Measurements from ENCODE around the gene ZFYVE16. TPM values are rescaled to one million over a fixed set of nuclear protein-coding genes. Genes with fewer than 3 reads are reported as not detected.
"Not testable (repeated sequence)": the region's sequence is repeated elsewhere in the genome, so short reads cannot be mapped to it uniquely, and the experiment has no call there.

ZFYVE16 gene
- total RNA-seq, 1 experiment from 2014 or later = 41.2 TPM

DNA sequence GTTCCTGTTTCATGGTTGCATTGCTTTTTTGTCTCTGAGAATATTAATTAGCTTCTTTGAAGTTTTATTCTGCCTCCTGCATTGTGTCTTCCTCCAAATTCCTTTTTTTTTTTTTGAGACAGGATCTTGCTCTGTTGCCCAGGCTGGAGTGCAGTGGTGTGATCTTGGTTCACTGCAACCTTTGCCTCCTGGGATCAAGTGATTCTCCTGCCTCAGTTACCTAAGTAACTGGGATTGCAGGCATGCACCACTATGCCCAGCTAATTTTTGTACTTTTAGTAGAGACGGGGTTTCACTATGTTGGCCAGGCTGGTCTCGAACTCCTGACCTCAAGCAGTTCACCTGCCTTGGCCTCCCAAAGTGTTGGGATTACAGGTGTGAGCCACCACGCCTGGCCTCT lies 16.5 kb downstream of the ZFYVE16 start:
- peaks cover 67% of the 10 kb centered on the region for H3K79me2 ChIP-seq (ENCODE audit: low read length)
- DNase-seq; H3K27ac ChIP-seq (ENCODE audit: low read length); H4K20me1 ChIP-seq (ENCODE audit: insufficient read depth, low read depth, low read length); H2AFZ ChIP-seq (ENCODE audit: low read length); H3K4me2 ChIP-seq (ENCODE audit: low read depth, low read length, poor library complexity, severe bottlenecking); H3K9me2 ChIP-seq (replicated peaks; ENCODE audit: insufficient read depth, low read length); H3K4me1 ChIP-seq (ENCODE audit: low read length); H3K27me3 ChIP-seq (ENCODE audit: low read length); H3K9me3 ChIP-seq (ENCODE audit: low read length); H3K36me3 ChIP-seq (ENCODE audit: insufficient read depth, low read length); H3K9ac ChIP-seq (ENCODE audit: low read length); H3K4me3 ChIP-seq (ENCODE audit: low read length): not testable (repeated sequence)

DNA sequence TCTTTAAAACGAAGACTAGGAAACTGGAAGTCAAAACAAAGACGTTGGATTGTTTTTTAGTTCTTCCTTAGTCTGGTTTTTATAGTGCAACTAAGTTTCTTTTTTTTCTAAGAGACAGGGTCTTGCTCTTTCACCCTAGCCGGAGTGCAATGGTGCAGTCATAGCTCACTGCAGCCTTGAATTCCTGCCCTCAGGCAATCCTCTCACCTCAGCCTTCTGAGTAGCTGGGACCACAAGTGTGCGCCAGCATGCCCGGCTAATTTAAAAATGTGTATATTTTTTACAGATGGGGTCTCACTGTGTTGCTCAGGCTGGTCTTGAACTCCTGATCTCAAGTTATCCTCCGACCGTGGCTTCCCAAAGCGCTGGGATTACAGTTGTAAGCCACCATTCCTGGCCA lies 27.6 kb downstream of the ZFYVE16 start:
- H3K27ac ChIP-seq (ENCODE audit: low read length) = no peak overlapping the region
- no peaks in the 10 kb centered on the region for H3K27me3 ChIP-seq (ENCODE audit: low read length)
- no peak overlapping the region for H3K9ac ChIP-seq (ENCODE audit: low read length)
- peaks cover 17% of the 10 kb centered on the region for H3K79me2 ChIP-seq (ENCODE audit: low read length)
- H3K36me3 ChIP-seq (ENCODE audit: insufficient read depth, low read length) = peaks cover 16% of the 10 kb centered on the region; the same call in 1 of the 2 replicates
- no peak overlapping the region for H3K4me2 ChIP-seq (ENCODE audit: low read depth, low read length, poor library complexity, severe bottlenecking)
- H2AFZ ChIP-seq (ENCODE audit: low read length) = no peak overlapping the region
- no peak overlapping the region for H3K4me3 ChIP-seq (ENCODE audit: low read length)
- H3K4me1 ChIP-seq (ENCODE audit: low read length) = peaks cover 4% of the 10 kb centered on the region
- no peaks in the 10 kb centered on the region for H3K9me2 ChIP-seq (replicated peaks; ENCODE audit: insufficient read depth, low read length)
- no peak for DNase-seq
- H4K20me1 ChIP-seq (ENCODE audit: insufficient read depth, low read depth, low read length) = no peaks in the 10 kb centered on the region
- no peaks in the 10 kb centered on the region for H3K9me3 ChIP-seq (ENCODE audit: low read length)

GRCh38 chr5:80437326-80437725 lies 29.5 kb downstream of the ZFYVE16 start:
- DNase-seq = no peak
- H3K36me3 ChIP-seq (ENCODE audit: insufficient read depth, low read length) = peaks cover 20% of the 10 kb centered on the region; the same call in 1 of the 2 replicates
- H3K4me2 ChIP-seq (ENCODE audit: low read depth, low read length, poor library complexity, severe bottlenecking) = no peak overlapping the region
- H3K4me3 ChIP-seq (ENCODE audit: low read length) = no peak overlapping the region
- H3K27me3 ChIP-seq (ENCODE audit: low read length) = no peaks in the 10 kb centered on the region
- no peak overlapping the region for H3K27ac ChIP-seq (ENCODE audit: low read length)
- no peak overlapping the region for H2AFZ ChIP-seq (ENCODE audit: low read length)
- no peaks in the 10 kb centered on the region for H4K20me1 ChIP-seq (ENCODE audit: insufficient read depth, low read depth, low read length)
- peaks cover 27% of the 10 kb centered on the region for H3K79me2 ChIP-seq (ENCODE audit: low read length)
- H3K4me1 ChIP-seq (ENCODE audit: low read length) = peaks cover 4% of the 10 kb centered on the region
- H3K9me2 ChIP-seq (replicated peaks; ENCODE audit: insufficient read depth, low read length) = no peaks in the 10 kb centered on the region
- H3K9me3 ChIP-seq (ENCODE audit: low read length) = no peaks in the 10 kb centered on the region
- H3K9ac ChIP-seq (ENCODE audit: low read length) = no peak overlapping the region

- Histone ChIP-seq H3K9ac (ENCODE audit: low read length) (no peak overlapping the region), H2AFZ (ENCODE audit: low read length) (no peak overlapping the region), H3K4me2 (ENCODE audit: low read depth, low read length, poor library complexity, severe bottlenecking) (no peak overlapping the region), H3K27ac (ENCODE audit: low read length) (no peak overlapping the region), H3K79me2 (ENCODE audit: low read length) (peaks cover 27% of the 10 kb centered on the region), H3K4me1 (ENCODE audit: low read length) (peaks cover 4% of the 10 kb centered on the region), H3K27me3 (ENCODE audit: low read length) (no peaks in the 10 kb centered on the region), H3K9me2 (replicated peaks; ENCODE audit: insufficient read depth, low read length) (no peaks in the 10 kb centered on the region), H3K36me3 (ENCODE audit: insufficient read depth, low read length) (peaks cover 20% of the 10 kb centered on the region; the same call in 1 of the 2 replicates), H3K9me3 (ENCODE audit: low read length) (no peaks in the 10 kb centered on the region), H3K4me3 (ENCODE audit: low read length) (no peak overlapping the region), H4K20me1 (ENCODE audit: insufficient read depth, low read depth, low read length) (no peaks in the 10 kb centered on the region)
- no peak for DNase-seq
These were observed 30.9 kb downstream of the ZFYVE16 start for GRCh38 chr5:80438739-80439138.

GRCh38 chr5:80439213-80439612 lies 31.3 kb downstream of the ZFYVE16 start:
- Histone ChIP-seq H3K4me3 (ENCODE audit: low read length) (no peak overlapping the region), H3K9me2 (replicated peaks; ENCODE audit: insufficient read depth, low read length) (no peaks in the 10 kb centered on the region), H3K4me2 (ENCODE audit: low read depth, low read length, poor library complexity, severe bottlenecking) (no peak overlapping the region), H3K9ac (ENCODE audit: low read length) (no peak overlapping the region), H4K20me1 (ENCODE audit: insufficient read depth, low read depth, low read length) (no peaks in the 10 kb centered on the region), H2AFZ (ENCODE audit: low read length) (no peak overlapping the region), H3K27me3 (ENCODE audit: low read length) (no peaks in the 10 kb centered on the region), H3K4me1 (ENCODE audit: low read length) (peaks cover 4% of the 10 kb centered on the region), H3K79me2 (ENCODE audit: low read length) (peaks cover 27% of the 10 kb centered on the region), H3K27ac (ENCODE audit: low read length) (no peak overlapping the region), H3K9me3 (ENCODE audit: low read length) (no peaks in the 10 kb centered on the region), H3K36me3 (ENCODE audit: insufficient read depth, low read length) (peaks cover 20% of the 10 kb centered on the region; the same call in 1 of the 2 replicates)
- DNase-seq = no peak

DNA sequence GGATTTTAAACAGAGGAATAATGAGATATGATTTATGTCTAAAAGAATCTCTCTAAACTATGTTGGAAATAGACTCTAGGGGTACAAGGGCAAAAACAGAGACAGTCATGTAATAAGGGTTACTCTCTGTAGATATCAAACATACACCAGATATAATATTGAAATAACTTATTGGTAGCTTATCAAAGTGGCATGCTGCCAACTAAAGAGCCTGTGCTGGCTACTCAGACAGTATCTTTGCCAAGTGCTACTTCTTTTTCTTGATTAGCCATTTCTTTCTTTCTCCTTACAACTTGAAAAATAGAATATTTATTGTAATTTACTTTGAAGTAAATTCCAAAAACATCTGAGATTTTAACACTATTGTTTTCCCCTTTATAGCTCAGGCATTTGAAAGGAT lies 34.9 kb downstream of the ZFYVE16 start:
- no peak overlapping the region for H3K4me2 ChIP-seq (ENCODE audit: low read depth, low read length, poor library complexity, severe bottlenecking)
- H3K27me3 ChIP-seq (ENCODE audit: low read length) = no peaks in the 10 kb centered on the region
- no peaks in the 10 kb centered on the region for H3K9me2 ChIP-seq (replicated peaks; ENCODE audit: insufficient read depth, low read length)
- H4K20me1 ChIP-seq (ENCODE audit: insufficient read depth, low read depth, low read length) = no peaks in the 10 kb centered on the region
- H3K9me3 ChIP-seq (ENCODE audit: low read length) = no peaks in the 10 kb centered on the region
- no peak overlapping the region for H3K27ac ChIP-seq (ENCODE audit: low read length)
- H3K4me3 ChIP-seq (ENCODE audit: low read length) = no peak overlapping the region
- no peak for DNase-seq
- peaks cover 4% of the 10 kb centered on the region for H3K4me1 ChIP-seq (ENCODE audit: low read length)
- H2AFZ ChIP-seq (ENCODE audit: low read length) = no peak overlapping the region
- H3K9ac ChIP-seq (ENCODE audit: low read length) = no peak overlapping the region
- peaks cover 11% of the 10 kb centered on the region; the same call in 1 of the 2 replicates for H3K36me3 ChIP-seq (ENCODE audit: insufficient read depth, low read length)
- peaks cover 24% of the 10 kb centered on the region for H3K79me2 ChIP-seq (ENCODE audit: low read length)

- Histone ChIP-seq H3K27me3 (ENCODE audit: low read length) (no peaks in the 10 kb centered on the region), H3K27ac (ENCODE audit: low read length) (peak overlapping the region; percentile 95), H3K4me1 (ENCODE audit: low read length) (peaks cover 42% of the 10 kb centered on the region), H3K4me2 (ENCODE audit: low read depth, low read length, poor library complexity, severe bottlenecking) (peak overlapping the region; percentile 69), H3K9me3 (ENCODE audit: low read length) (no peaks in the 10 kb centered on the region), H3K36me3 (ENCODE audit: insufficient read depth, low read length) (peaks cover 31% of the 10 kb centered on the region), H4K20me1 (ENCODE audit: insufficient read depth, low read depth, low read length) (no peaks in the 10 kb centered on the region), H3K9me2 (replicated peaks; ENCODE audit: insufficient read depth, low read length) (no peaks in the 10 kb centered on the region), H3K9ac (ENCODE audit: low read length) (peak overlapping the region; percentile 44), H3K4me3 (ENCODE audit: low read length) (peak overlapping the region; percentile 8), H2AFZ (ENCODE audit: low read length) (no peak overlapping the region), H3K79me2 (ENCODE audit: low read length) (peaks cover 9% of the 10 kb centered on the region; the same call in 1 of the 2 replicates)
- DNase-seq = peak; percentile 68
These were observed 45.5 kb downstream of the ZFYVE16 start for GRCh38 chr5:80453366-80453765.

DNA sequence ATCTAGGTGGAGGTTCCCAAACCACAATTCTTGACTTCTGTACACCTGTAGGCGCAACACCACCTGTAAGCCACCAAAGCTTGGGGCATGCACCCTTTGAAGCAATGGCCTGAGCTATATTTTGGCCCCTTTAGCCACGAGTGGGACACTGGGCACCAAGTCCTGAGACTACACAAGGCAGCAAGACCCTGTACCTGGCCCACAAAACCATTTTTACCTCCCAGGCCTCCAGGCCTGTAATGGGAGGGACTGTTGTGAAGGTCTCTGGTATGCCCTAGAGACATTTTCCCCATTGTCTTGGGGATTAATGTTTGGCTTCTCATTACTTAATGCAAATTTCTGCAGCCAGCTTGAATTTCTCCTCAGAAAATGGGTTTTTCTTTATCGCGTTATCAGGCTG lies 55.4 kb downstream of the ZFYVE16 start:
- no peaks in the 10 kb centered on the region; the same call in 1 of the 2 replicates for H3K9me3 ChIP-seq (ENCODE audit: low read length)
- no peak for DNase-seq
- H3K27ac ChIP-seq (ENCODE audit: low read length) = no peak overlapping the region
- H3K4me1 ChIP-seq (ENCODE audit: low read length) = no peaks in the 10 kb centered on the region
- H2AFZ ChIP-seq (ENCODE audit: low read length) = no peak overlapping the region
- H3K79me2 ChIP-seq (ENCODE audit: low read length) = no peaks in the 10 kb centered on the region
- no peaks in the 10 kb centered on the region for H3K27me3 ChIP-seq (ENCODE audit: low read length)
- H3K9me2 ChIP-seq (replicated peaks; ENCODE audit: insufficient read depth, low read length) = no peaks in the 10 kb centered on the region
- H3K4me2 ChIP-seq (ENCODE audit: low read depth, low read length, poor library complexity, severe bottlenecking) = no peak overlapping the region
- H3K9ac ChIP-seq (ENCODE audit: low read length) = no peak overlapping the region
- no peaks in the 10 kb centered on the region for H4K20me1 ChIP-seq (ENCODE audit: insufficient read depth, low read depth, low read length)
- no peak overlapping the region for H3K4me3 ChIP-seq (ENCODE audit: low read length)
- H3K36me3 ChIP-seq (ENCODE audit: insufficient read depth, low read length) = peaks cover 77% of the 10 kb centered on the region
